Right ventricle myocardium inferior (tissue), 1 donor: ENCODE data around the gene OTOP1. TPM values are rescaled to one million over a fixed set of nuclear protein-coding genes. Genes with fewer than 3 reads are reported as not detected.
"Not testable (repeated sequence)": the region's sequence is repeated elsewhere in the genome, so short reads cannot be mapped to it uniquely, and the experiment has no call there.

Experiments
- ATAC-seq: fragments of 200-7000 bp; cut with Tn5 transposase; one replicate; pipeline ENCODE4 v1.9.1; 2020; ENCODE audit warnings: mild to moderate bottlenecking, moderate library complexity
- DNase-seq: peaks from one replicate; pipeline ENCODE4 v3.0.0; 2021; ENCODE audit errors: missing footprints
- intact Hi-C: fragments of 100-400 bp; cut with DNase I; formaldehyde crosslinking; loops from one replicate; pipeline ENCODE4 v1.11.0; 2022
- total RNA-seq: library from RNA; stranded (reverse); fragmentation: NEBNext Ultra II Directional; extraction: Animal tissue kit (Norgen Biotek cat#: 25700); gene quantifications from one replicate; pipeline ENCODE4 v1.2.1, GENCODE V29; 2021
- donor health status: DM: no; HTN: yes; CAD: no; lungs with severe emphysema.

Gene OTOP1
- total RNA-seq, 1 donor from 2014 or later, result not detected

DNA sequence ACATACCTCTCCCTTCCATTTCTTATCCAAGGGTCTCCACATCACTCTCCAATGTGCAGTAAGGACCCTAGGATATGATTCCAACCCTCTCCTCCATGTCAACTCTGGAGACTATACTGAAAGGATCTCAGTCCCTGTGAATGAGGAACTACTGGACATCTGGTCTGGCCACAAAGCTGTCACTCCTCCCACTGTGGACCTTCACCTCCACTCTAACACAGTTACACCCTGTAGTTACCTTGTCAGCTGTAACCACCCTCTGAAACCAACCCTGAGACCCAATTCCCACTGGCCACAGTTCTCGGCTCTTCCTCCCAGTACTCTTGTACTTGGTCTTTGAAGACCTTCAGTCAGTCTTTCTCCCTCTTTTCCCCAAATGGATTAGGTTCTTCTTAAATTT lies 18.4 kb upstream of the OTOP1 start:
- no peak for ATAC-seq
- intact Hi-C loops, result no loop called here
- no peak for DNase-seq

GRCh38 chr4:4239551-4239950 lies 12.8 kb upstream of the OTOP1 start:
- ATAC-seq, intact Hi-C loops, DNase-seq: not testable (repeated sequence)

- intact Hi-C loops, result no loop called here
- DNase-seq (no peak), ATAC-seq (no peak)
These were observed 6.9 kb upstream of the OTOP1 start for GRCh38 chr4:4233610-4234009.

GRCh38 chr4:4228356-4228668 lies 1.6 kb upstream of the OTOP1 start:
- intact Hi-C loops, result no loop called here
- ATAC-seq, result no peak
- DNase-seq, result no peak

DNA sequence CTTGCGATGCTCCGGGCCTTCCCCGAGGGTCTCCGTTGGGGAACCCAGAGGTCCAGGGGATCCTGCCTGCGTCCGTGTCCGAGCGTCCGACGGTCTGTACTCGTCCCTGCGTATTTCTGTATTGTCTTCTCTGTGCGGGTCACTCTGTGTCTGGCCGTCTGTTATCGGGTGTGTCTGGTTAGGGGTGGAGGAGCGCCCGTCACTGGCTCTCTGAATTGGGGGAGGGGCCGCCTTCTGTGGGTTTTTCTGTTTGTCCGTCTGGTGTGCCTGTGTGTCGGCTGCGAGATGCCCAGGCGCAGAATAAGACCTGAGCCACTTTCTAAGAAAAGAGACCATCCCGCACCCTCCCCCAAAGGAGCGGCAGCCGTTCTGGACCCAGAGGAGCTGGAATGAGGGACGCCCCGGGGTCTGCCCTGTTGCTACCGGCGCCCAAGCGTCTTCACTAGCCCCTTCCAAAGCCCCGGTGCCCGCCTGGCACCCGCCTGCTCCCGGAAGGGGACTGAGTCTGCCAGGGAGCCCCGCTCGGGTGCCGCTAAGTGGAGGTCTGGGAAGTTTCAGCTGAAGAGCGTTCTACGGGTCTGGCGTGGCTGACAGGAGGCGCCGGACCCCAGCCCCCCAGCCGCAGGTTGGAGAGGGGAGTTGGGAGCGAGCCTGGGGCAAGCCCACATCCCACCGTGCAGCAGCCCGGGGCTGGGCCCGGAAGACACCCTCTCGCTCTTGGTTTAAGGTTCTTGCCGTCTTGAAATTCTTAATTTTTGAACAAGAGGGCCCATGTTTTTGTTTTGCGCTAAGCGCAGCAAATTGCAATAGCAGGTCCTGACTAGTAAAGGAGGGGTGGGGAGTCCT lies 1.0 kb upstream of the OTOP1 start:
- DNase-seq (no peak), ATAC-seq (no peak)
- intact Hi-C loops, result no loop called here

DNA sequence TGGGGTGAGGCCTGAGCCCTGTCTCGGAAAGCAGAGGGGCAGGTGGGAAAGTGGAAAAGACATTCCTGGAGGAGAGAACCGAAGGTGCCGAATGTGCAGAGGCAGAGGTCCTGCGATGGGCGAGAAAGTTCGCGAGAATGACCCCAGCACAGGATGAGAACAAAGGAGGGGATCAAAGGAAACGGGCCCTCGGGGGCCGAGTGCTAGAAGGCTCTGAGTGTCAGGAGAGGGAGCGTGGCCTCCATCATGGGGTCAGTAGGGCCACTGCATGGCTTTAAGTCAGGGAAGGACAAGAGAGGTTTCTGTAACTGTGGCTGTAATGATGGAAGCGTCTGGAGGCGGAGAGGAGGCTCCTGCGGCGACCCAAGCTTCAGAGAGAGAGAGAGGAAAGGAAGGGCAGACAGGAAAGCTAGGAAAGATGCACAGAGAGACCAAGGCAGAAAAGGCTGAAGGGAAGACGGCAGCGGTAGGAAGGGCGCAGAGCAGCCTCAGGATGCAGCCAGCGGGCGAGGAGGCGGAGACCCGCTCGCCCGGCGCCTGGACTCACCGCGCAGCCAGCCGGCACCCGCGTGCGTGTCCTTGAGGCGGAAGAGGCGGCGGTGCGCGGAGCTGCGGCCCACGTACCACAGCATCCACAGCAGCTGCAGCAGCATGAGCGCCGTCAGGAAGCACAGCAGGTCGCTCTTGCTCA lies 669 bp downstream of the OTOP1 start:
- intact Hi-C loops, result no loop called here
- ATAC-seq (no peak), DNase-seq (no peak)

DNA sequence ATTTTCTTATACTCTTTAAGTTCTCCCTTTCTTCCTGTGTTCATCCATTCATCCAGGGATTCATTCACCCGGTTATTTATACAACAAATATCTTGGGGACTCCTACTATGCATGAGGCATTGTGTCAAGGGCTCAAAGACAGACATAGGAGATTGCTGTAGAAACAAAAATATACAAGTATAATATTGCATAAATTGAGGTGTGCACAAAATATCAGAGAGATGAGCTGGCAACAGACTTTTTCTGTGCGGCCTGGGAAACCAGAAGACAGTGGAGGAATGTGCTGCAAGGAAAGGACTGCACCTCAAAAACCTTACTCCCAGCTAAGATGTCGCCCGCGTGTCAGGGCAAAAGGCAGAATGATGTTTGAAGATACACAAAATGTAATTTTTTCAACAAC lies 9.6 kb downstream of the OTOP1 start:
- ATAC-seq, result no peak
- intact Hi-C loops, result no loop called here
- no peak for DNase-seq

- ATAC-seq (no peak), DNase-seq (no peak)
- intact Hi-C loops, result no loop called here
These were observed 10.1 kb downstream of the OTOP1 start for GRCh38 chr4:4216648-4217047.

DNA sequence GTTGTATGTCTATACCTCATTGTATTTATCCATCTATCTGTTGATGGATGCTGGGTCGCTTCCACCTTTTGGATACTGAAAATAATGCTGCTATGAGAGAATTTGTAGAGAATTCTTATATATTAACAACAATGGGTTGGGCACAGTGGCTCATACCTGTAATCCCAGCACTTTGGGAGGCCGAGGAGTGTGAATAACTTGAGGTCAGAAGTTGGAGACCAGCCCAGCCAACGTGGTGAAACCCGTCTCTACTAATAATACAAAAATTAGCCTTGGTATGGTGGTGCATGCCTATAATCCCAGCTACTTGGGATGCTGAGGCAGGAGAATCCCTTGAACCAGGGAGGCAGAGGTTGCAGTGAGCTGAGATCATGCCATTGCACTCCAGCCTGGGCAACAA lies 13.1 kb downstream of the OTOP1 start:
- DNase-seq, ATAC-seq, intact Hi-C loops: not testable (repeated sequence)

GRCh38 chr4:4206204-4206603 lies 20.5 kb downstream of the OTOP1 start:
- no peak for DNase-seq
- intact Hi-C loops, result no loop called here
- ATAC-seq, result no peak

- no peak for DNase-seq
- intact Hi-C loops, result no loop called here
- ATAC-seq, result no peak
These were observed 22.4 kb downstream of the OTOP1 start for GRCh38 chr4:4204401-4204745.

- ATAC-seq, result no peak
- DNase-seq, result no peak
- intact Hi-C loops, result no loop called here
These were observed 22.9 kb downstream of the OTOP1 start for GRCh38 chr4:4203688-4204400.

- ATAC-seq (no peak), DNase-seq (no peak)
- intact Hi-C loops, result no loop called here
These were observed 24.2 kb downstream of the OTOP1 start for GRCh38 chr4:4202510-4202909.

- intact Hi-C loops, result no loop called here
- DNase-seq, result no peak
- no peak for ATAC-seq
These were observed 26.1 kb downstream of the OTOP1 start for GRCh38 chr4:4200624-4201023.

DNA sequence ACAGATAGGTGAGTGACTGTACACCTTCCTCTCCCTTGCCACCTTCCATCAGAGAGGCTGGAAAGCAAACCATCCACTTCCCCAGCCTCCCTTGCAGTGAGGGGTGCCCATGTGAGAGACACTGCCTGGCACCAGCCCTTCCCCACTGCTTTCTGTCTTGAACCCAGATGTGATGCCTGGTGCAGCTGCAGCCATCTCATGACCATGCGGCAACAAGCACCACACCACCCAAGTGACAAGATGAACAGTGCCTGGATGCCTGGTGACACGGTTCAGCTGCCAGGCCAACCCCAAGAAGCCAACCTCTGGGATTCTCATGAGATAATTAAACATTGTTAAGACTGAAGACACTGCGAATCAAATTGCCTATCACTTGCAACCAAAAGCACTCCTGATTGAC lies 31.4 kb downstream of the OTOP1 start:
- intact Hi-C loops, result no loop called here
- no peak for ATAC-seq
- no peak for DNase-seq

DNA sequence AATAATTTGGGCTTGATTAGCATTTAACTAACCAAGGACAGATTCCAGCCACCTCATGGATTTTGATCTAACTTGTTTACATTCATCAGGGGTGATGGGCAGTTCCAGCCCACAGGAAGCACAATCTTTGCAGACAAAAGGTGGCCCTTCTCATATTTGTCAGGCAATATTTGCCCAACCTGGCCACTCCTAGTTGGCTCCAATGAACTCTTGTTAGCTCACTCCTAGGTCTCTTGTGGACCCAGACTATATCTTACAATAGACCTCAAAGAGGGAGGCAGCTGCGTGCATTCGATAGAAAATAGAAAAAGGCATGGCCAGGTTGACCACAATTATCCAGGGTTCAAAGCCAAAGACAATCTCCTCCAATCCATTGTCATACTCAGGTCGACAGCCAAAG lies 38.2 kb downstream of the OTOP1 start:
- DNase-seq, ATAC-seq, intact Hi-C loops: not testable (repeated sequence)

GRCh38 chr4:4185528-4185927 lies 41.2 kb downstream of the OTOP1 start:
- no peak for ATAC-seq
- DNase-seq, result no peak
- intact Hi-C loops, result no loop called here

- no peak for DNase-seq
- no peak for ATAC-seq
- intact Hi-C loops, result no loop called here
These were observed 43.7 kb downstream of the OTOP1 start for GRCh38 chr4:4182835-4183568.

- DNase-seq (no peak), ATAC-seq (no peak)
- intact Hi-C loops, result no loop called here
These were observed 56.1 kb downstream of the OTOP1 start for GRCh38 chr4:4170596-4171150.
